SK-N-SH treated with all-trans-retinoic acid at 6 μM for 48 hours (cell line): ENCODE data around the gene TSHZ2.

Experiments
- ATAC-seq: fragments of 200-7000 bp; cut with Tn5 transposase; 3 replicates; pipeline ENCODE4 v1.9.1; 2020; ENCODE audit warnings: mild to moderate bottlenecking, moderate library complexity
- ARNTL ChIP-seq: fragments of 450-650 bp; formaldehyde crosslinking; IDR thresholded peaks from 2 replicates; pipeline ENCODE4 v1.5.0; 2020; ENCODE audit warnings: low read depth, mild to moderate bottlenecking, moderate library complexity, borderline replicate concordance
- BACH2 ChIP-seq: fragments of 250-450 bp; sonication (Bioruptor Pico); IDR thresholded peaks from 2 replicates; pipeline ENCODE4 v1.9.0; 2021; ENCODE audit warnings: mild to moderate bottlenecking, borderline replicate concordance
- ESRRG ChIP-seq: fragments of 250-450 bp; sonication (Bioruptor Pico); IDR thresholded peaks from 2 replicates; pipeline ENCODE4 v1.6.1; 2021; ENCODE audit warnings: mild to moderate bottlenecking
- GLIS3 ChIP-seq: fragments of 250-450 bp; sonication (Bioruptor Pico); IDR thresholded peaks from 2 replicates; pipeline ENCODE4 v1.5.0; 2020; ENCODE audit warnings: mild to moderate bottlenecking, moderate library complexity
- ISL1 ChIP-seq: fragments of 250-450 bp; sonication (Bioruptor Pico); IDR thresholded peaks from 2 replicates; pipeline ENCODE4 v2.1.2; 2022; ENCODE audit warnings: mild to moderate bottlenecking, moderate library complexity
- OSR1 ChIP-seq: fragments of 250-450 bp; sonication (Bioruptor Pico); IDR thresholded peaks from 2 replicates; pipeline ENCODE4 v1.8.0; 2022; ENCODE audit warnings: moderate library complexity, mild to moderate bottlenecking, inconsistent platforms
- PPARA ChIP-seq: fragments of 250-450 bp; sonication (Bioruptor Pico); IDR thresholded peaks from 2 replicates; pipeline ENCODE4 v1.5.0; 2020; ENCODE audit warnings: mild to moderate bottlenecking, borderline replicate concordance
- RARB ChIP-seq: fragments of 250-450 bp; sonication (Bioruptor Pico); IDR thresholded peaks from 2 replicates; pipeline ENCODE4 v1.8.0; 2021; ENCODE audit warnings: mild to moderate bottlenecking, moderate library complexity
- SNAI2 ChIP-seq: fragments of 250-450 bp; sonication (Bioruptor Pico); IDR thresholded peaks from 2 replicates; pipeline ENCODE4 v1.5.0; 2020; ENCODE audit warnings: mild to moderate bottlenecking, moderate library complexity
- ZC3H10 ChIP-seq: fragments of 250-450 bp; sonication (Bioruptor Pico); IDR thresholded peaks from 2 replicates; pipeline ENCODE4 v1.5.1; 2021; ENCODE audit warnings: mild to moderate bottlenecking, moderate library complexity
- ZFP3 ChIP-seq: fragments of 250-450 bp; sonication (Bioruptor Pico); IDR thresholded peaks from 2 replicates; pipeline ENCODE4 v1.5.0; 2020; ENCODE audit warnings: mild to moderate bottlenecking, moderate library complexity
- ZFP30 ChIP-seq: fragments of 450-650 bp; formaldehyde crosslinking; IDR thresholded peaks from 2 replicates; pipeline ENCODE4 v1.5.0; 2022; ENCODE audit warnings: mild to moderate bottlenecking, moderate library complexity
- ZNF565 ChIP-seq: fragments of 450-650 bp; formaldehyde crosslinking; conservative IDR thresholded peaks from 2 replicates; pipeline ENCODE4 v1.5.0; 2020; ENCODE audit warnings: low read depth, mild to moderate bottlenecking, moderate library complexity
- ZNF8 ChIP-seq: fragments of 450-650 bp; formaldehyde crosslinking; IDR thresholded peaks from 2 replicates; pipeline ENCODE4 v1.5.0; 2020; ENCODE audit warnings: mild to moderate bottlenecking, moderate library complexity
- TF ChIP-seq, protein P1 (sequence below): fragments of 250-450 bp; sonication (Bioruptor Pico); IDR thresholded peaks from 2 replicates; pipeline ENCODE4 v1.8.0; 2021; ENCODE audit warnings: low read depth, mild to moderate bottlenecking, moderate library complexity, borderline replicate concordance
- TF ChIP-seq, protein P2 (sequence below): fragments of 250-450 bp; sonication (Bioruptor Pico); IDR thresholded peaks from 2 replicates; pipeline ENCODE4 v1.8.0; 2020; ENCODE audit warnings: mild to moderate bottlenecking, moderate library complexity, borderline replicate concordance
- TF ChIP-seq, protein P3 (sequence below): fragments of 250-450 bp; sonication (Bioruptor Pico); IDR thresholded peaks from 2 replicates; pipeline ENCODE4 v1.5.1; 2020; ENCODE audit warnings: low read depth, mild to moderate bottlenecking, moderate library complexity
- TF ChIP-seq, protein P4 (sequence below): fragments of 250-450 bp; sonication (Bioruptor Pico); IDR thresholded peaks from 2 replicates; pipeline ENCODE4 v1.5.0; 2020; ENCODE audit warnings: mild to moderate bottlenecking, moderate library complexity

Gene TSHZ2

DNA sequence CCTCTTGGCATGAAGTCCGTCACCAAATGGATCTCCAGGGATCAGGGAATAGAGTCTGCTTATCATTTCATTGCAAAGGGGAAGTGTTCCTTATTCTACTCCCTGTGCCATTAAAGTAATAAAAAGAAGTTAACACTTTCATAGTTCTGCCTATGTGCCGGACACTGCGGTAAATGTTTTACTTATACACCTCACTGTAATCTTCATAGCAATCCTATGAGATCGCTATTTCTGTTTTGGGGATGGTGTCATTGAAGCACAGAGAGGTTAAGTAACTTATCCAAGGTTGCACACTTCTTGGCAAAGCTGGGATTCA lies 177.7 kb downstream of the TSHZ2 start (continued):
- TF ChIP-seq, protein P1, sequence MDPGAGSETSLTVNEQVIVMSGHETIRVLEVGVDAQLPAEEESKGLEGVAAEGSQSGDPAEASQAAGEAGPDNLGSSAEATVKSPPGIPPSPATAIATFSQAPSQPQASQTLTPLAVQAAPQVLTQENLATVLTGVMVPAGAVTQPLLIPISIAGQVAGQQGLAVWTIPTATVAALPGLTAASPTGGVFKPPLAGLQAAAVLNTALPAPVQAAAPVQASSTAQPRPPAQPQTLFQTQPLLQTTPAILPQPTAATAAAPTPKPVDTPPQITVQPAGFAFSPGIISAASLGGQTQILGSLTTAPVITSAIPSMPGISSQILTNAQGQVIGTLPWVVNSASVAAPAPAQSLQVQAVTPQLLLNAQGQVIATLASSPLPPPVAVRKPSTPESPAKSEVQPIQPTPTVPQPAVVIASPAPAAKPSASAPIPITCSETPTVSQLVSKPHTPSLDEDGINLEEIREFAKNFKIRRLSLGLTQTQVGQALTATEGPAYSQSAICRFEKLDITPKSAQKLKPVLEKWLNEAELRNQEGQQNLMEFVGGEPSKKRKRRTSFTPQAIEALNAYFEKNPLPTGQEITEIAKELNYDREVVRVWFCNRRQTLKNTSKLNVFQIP (CRISPR knock-in tag): no peak

DNA sequence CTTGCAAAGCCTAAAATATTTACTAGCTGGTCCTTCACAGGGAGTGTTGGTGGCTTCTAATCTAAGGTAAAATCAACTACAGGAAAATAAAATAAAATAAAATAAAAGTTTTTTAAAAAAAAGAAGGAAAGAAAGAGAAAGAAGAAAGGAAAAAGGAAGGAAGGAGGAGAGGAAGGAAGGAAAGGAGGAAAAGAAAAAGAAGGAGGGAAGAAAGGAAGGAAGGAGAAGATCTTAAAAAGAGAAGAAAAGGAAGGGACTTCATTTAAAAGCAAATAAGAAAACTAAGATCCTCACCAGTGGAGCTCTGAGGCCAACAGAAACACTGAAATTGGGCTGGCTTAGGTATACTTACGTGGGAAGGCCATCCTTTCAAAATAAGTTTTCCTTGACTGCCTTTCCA lies 178.4 kb downstream of the TSHZ2 start:
- TF ChIP-seq, protein P2, sequence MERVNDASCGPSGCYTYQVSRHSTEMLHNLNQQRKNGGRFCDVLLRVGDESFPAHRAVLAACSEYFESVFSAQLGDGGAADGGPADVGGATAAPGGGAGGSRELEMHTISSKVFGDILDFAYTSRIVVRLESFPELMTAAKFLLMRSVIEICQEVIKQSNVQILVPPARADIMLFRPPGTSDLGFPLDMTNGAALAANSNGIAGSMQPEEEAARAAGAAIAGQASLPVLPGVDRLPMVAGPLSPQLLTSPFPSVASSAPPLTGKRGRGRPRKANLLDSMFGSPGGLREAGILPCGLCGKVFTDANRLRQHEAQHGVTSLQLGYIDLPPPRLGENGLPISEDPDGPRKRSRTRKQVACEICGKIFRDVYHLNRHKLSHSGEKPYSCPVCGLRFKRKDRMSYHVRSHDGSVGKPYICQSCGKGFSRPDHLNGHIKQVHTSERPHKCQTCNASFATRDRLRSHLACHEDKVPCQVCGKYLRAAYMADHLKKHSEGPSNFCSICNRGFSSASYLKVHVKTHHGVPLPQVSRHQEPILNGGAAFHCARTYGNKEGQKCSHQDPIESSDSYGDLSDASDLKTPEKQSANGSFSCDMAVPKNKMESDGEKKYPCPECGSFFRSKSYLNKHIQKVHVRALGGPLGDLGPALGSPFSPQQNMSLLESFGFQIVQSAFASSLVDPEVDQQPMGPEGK (CRISPR knock-in tag): no peak
- TF ChIP-seq ZFP3: no peak
- TF ChIP-seq GLIS3 (CRISPR knock-in tag): no peak
- TF ChIP-seq ISL1 (CRISPR knock-in tag): no peak
- TF ChIP-seq, protein P3, sequence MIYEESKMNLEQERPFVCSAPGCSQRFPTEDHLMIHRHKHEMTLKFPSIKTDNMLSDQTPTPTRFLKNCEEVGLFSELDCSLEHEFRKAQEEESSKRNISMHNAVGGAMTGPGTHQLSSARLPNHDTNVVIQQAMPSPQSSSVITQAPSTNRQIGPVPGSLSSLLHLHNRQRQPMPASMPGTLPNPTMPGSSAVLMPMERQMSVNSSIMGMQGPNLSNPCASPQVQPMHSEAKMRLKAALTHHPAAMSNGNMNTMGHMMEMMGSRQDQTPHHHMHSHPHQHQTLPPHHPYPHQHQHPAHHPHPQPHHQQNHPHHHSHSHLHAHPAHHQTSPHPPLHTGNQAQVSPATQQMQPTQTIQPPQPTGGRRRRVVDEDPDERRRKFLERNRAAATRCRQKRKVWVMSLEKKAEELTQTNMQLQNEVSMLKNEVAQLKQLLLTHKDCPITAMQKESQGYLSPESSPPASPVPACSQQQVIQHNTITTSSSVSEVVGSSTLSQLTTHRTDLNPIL (CRISPR knock-in tag): no peak
- TF ChIP-seq BACH2: no peak
- TF ChIP-seq, protein P4, sequence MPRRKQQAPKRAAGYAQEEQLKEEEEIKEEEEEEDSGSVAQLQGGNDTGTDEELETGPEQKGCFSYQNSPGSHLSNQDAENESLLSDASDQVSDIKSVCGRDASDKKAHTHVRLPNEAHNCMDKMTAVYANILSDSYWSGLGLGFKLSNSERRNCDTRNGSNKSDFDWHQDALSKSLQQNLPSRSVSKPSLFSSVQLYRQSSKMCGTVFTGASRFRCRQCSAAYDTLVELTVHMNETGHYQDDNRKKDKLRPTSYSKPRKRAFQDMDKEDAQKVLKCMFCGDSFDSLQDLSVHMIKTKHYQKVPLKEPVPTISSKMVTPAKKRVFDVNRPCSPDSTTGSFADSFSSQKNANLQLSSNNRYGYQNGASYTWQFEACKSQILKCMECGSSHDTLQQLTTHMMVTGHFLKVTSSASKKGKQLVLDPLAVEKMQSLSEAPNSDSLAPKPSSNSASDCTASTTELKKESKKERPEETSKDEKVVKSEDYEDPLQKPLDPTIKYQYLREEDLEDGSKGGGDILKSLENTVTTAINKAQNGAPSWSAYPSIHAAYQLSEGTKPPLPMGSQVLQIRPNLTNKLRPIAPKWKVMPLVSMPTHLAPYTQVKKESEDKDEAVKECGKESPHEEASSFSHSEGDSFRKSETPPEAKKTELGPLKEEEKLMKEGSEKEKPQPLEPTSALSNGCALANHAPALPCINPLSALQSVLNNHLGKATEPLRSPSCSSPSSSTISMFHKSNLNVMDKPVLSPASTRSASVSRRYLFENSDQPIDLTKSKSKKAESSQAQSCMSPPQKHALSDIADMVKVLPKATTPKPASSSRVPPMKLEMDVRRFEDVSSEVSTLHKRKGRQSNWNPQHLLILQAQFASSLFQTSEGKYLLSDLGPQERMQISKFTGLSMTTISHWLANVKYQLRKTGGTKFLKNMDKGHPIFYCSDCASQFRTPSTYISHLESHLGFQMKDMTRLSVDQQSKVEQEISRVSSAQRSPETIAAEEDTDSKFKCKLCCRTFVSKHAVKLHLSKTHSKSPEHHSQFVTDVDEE (CRISPR knock-in tag): no peak
- no peak for TF ChIP-seq OSR1 (CRISPR knock-in tag)
- TF ChIP-seq ZNF8 (CRISPR knock-in tag): no peak
- no peak for TF ChIP-seq ZC3H10 (CRISPR knock-in tag)
- no peak for TF ChIP-seq ZNF565 (CRISPR knock-in tag)
- TF ChIP-seq SNAI2 (CRISPR knock-in tag): no peak
- no peak for TF ChIP-seq ZFP30 (CRISPR knock-in tag)
- no peak for TF ChIP-seq ESRRG (CRISPR knock-in tag)
- ATAC-seq: no peak

DNA sequence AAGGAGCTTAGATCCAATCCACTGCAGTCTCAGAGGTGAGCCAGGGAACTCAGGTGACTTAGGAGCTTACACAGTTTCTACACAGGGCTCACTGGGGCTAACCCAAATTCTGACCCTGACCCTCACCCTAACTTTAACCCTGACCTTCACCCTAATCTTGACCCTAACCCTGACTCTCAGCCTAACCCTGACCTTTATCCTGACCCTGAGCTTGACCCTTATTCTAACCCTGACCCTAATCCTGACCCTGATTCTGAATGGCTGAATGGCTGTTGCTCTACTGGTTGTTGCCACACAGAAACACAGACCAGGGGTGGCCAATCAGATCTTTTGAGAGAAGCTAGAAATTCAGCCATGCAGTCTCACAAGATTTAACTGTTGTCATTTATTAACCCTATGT lies 180.1 kb downstream of the TSHZ2 start:
- TF ChIP-seq ZNF565 (CRISPR knock-in tag) (no peak), ZFP30 (CRISPR knock-in tag) (no peak), RARB (CRISPR knock-in tag) (no peak), PPARA (no peak), ISL1 (CRISPR knock-in tag) (no peak), ARNTL (no peak)
- TF ChIP-seq, protein P1 (CRISPR knock-in tag): no peak
- ATAC-seq: no peak

DNA sequence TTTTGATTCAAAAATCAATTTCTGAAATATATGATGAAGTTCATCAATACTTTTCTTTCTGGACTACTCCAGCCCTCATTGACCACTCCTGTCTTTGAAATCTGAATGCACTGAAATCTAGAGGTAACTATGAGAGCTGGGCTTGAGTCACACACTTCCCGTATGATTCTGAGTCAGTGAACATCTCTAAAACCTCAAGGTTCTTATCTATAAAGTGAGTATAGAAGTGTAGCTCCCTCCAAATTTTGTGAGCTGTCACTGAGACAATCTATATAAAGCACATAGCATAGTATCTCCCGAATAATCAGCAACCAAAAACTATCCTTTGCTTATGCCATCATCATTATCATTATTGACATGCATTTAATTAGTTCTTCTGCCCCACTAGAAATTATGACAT lies 182.4 kb downstream of the TSHZ2 start:
- TF ChIP-seq ZFP3: no peak
- TF ChIP-seq, protein P1 (CRISPR knock-in tag): no peak
- TF ChIP-seq ARNTL: no peak
- ATAC-seq: no peak
